Activated CD8-positive, alpha-beta memory T cell treated with anti-CD3 and anti-CD28 coated beads, Interleukin-2, amount 50 U/mL, for 4 hours (primary cell): ENCODE results near the gene ZNF345.

ENCODE experiments used
- DNase-seq: peaks from one replicate; pipeline ENCODE4 v3.0.0-alpha.2; 2020

ZNF345 gene

GRCh38 chr19:36918090-36918489 is 67.4 kb downstream of the ZNF345 start:
- DNase-seq = no peak
